ENCODE measurements around the gene TMEM170A. TPM values are rescaled to one million over a fixed set of nuclear protein-coding genes. Genes with fewer than 3 reads are reported as not detected.

The TMEM170A gene
- total RNA-seq, 1 donor from 2014 or later = 25.7 TPM

GRCh38 chr16:75402159-75402820 lies 62.2 kb downstream of the TMEM170A start:
- DNase-seq (ENCODE audit: low spot score) = no peak

DNA sequence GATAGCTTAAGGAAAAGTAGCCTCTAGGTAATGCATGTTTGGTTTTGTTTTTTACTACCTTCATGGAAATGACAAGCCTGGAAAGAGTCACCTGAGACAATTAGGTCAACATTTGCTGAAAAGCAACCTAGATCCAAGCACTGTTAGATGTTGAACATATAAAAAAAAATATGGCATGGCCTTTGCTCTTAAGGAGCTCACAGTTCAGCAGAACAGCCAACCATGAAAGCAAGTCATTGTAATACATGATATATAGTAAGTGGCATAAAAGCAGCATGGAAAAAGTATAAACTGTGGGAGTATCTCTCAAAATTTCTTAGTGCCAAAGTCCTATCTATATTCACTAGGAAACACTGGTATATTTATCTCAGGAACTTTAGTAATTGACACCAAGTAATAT lies 62.8 kb downstream of the TMEM170A start:
- no peak for DNase-seq (ENCODE audit: low spot score)

DNA sequence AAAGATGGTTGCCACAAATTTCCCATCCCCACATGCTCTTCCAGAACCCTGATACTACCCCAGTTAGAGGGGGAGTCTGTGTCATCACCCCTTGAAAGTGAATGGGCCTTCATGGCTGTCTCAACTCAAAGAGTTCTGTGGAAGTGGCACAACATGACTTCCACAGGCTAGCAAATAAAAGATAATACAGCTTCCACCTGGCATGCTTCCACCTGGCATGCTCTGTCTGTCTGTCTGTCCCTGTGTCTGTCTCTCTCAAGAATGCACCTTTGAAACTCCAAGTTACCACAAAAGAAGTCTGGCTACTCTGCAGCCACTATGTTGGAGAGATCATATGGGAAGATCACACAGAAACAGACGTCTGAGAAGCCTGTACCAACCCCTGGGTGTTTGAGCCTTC lies 66.2 kb downstream of the TMEM170A start:
- DNase-seq (ENCODE audit: low spot score) = no peak

DNA sequence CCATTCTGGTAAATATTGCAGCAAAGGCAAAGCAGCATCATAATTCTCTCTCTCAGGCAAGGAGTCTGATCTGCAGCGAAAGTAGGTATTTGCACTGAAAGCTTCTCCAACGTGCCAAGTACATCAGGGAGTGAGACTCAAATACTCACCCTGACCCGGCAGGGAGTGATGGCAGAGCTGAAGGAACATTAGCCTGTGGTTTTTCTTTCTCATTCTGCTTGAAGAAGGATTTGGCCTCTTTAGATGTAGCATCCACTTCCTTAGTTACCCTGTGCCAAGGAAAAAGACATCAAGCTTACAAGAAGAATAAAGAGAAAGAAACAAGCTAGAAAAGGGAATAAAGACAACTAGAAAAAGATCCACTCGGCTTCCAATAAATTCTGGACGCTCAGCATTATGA lies 69.5 kb downstream of the TMEM170A start:
- no peak for DNase-seq (ENCODE audit: low spot score)

Other genes starting within 250 kb of the TMEM170A start
- gene CTRB1, start 245.7 kb downstream of the TMEM170A start, total RNA-seq = not detected
- gene BCAR1, start 213.1 kb downstream of the TMEM170A start, total RNA-seq = 81.8 TPM
- 60.2 TPM for gene CFDP1, start 31.2 kb downstream of the TMEM170A start, total RNA-seq
- gene CHST6, start 30.8 kb upstream of the TMEM170A start, total RNA-seq = 3.2 TPM
- gene CHST5, start 71.4 kb upstream of the TMEM170A start, total RNA-seq = 0.26 TPM
- gene TMEM231, start 91.6 kb upstream of the TMEM170A start, total RNA-seq = 18.3 TPM
- gene GABARAPL2, start 101.7 kb upstream of the TMEM170A start, total RNA-seq = 77.4 TPM
- gene ADAT1, start 158.6 kb upstream of the TMEM170A start, total RNA-seq = 87.1 TPM
- gene KARS1, start 183.0 kb upstream of the TMEM170A start, total RNA-seq = 129 TPM
- 47.1 TPM for gene TERF2IP, start 183.1 kb upstream of the TMEM170A start, total RNA-seq
- gene CPHXL2, start 212.3 kb upstream of the TMEM170A start, total RNA-seq = not detected
- not detected for gene DUXB, start 236.8 kb upstream of the TMEM170A start, total RNA-seq